Epithelial cell of proximal tubule (primary cell): ENCODE data around the gene MZT2A. TPM values are rescaled to one million over a fixed set of nuclear protein-coding genes. Genes with fewer than 3 reads are reported as not detected.

ENCODE experiments used
- total RNA-seq: library from RNA; depleted of rRNA; stranded (reverse); fragments of >200 nt; gene quantifications from 2 replicates; pipeline ENCODE4 v1.2.3, GENCODE V29; 2015

Gene MZT2A
- total RNA-seq, 1 donor from 2014 or later = 362 TPM

Other genes starting within 250 kb of the MZT2A start
- not detected in 2 replicates for gene RAB6D, start 128.2 kb downstream of the MZT2A start, total RNA-seq
- not detected in 2 replicates for gene TUBA3D, start 16.3 kb downstream of the MZT2A start, total RNA-seq
- 22.7 and 27.8 TPM in 2 replicates for gene CCDC74A, start 35.5 kb upstream of the MZT2A start, total RNA-seq